A673 (cell line): ENCODE measurements around the gene PIAS4.

Source experiments
- CTCF ChIP-seq: fragments of 300-800, 200-600 bp; sonication (generic); conservative IDR thresholded peaks from 2 replicates; pipeline ENCODE4 v1.5.1; 2017; ENCODE audit warnings: low read depth, mild to moderate bottlenecking, antibody characterized with exemption, low read length, moderate library complexity, mixed read lengths
- EZH2 ChIP-seq: fragments of 200-600 bp; sonication (generic); IDR thresholded peaks from 2 replicates; pipeline ENCODE4 v1.6.1; 2017; ENCODE audit warnings: borderline replicate concordance, low read depth, mild to moderate bottlenecking, mixed read lengths, antibody characterized with exemption, low read length; ENCODE audit not compliant: poor library complexity, severe bottlenecking

- TF ChIP-seq CTCF (no peak), EZH2 (no peak)
These were observed 34.7 kb downstream of the PIAS4 start for GRCh38 chr19:4042064-4042730.
